H1 (cell line): ENCODE results near the gene HRH3. TPM values are rescaled to one million over a fixed set of nuclear protein-coding genes. Genes with fewer than 3 reads are reported as not detected.

Experiments used
- CTCF ChIA-PET: fragments of 300-600 bp; sonication (Branson Sonifier 250); formaldehyde crosslinking; loops from one replicate; lab custom pipeline; 2021; ENCODE audit not compliant: partially characterized antibody; lab: Charles Lee
- POLR2A ChIA-PET: fragments of 300-600 bp; sonication (Branson Sonifier 250); formaldehyde crosslinking; loops from one replicate; lab custom pipeline; 2021; ENCODE audit warnings: inconsistent platforms; ENCODE audit not compliant: partially characterized antibody; lab: Charles Lee
- DNase-seq, 2 experiments: peaks; one replicate each; pipeline versions ENCODE4 v3.0.0 to v3.0.0-alpha.2; 2010 to 2022; ENCODE audit warnings: low spot score in 2 of 2, low read depth in 1 of 2, mixed read lengths in 1 of 2
- FAIRE-seq: peaks from 2 replicates; lab custom pipeline; 2011; peaks lifted over from hg19 to GRCh38; lab: Jason Lieb, UNC
- H2AFZ ChIP-seq: 2 replicates; pipeline ENCODE4 v1.8.1; 2012; ENCODE audit warnings: low read length, inconsistent platforms
- H2AK5ac ChIP-seq: 2 replicates; pipeline ENCODE4 v1.6.1; 2013; ENCODE audit warnings: low read depth, low read length
- H2BK120ac ChIP-seq: replicated peaks from 2 replicates; pipeline ENCODE3; 2013; ENCODE audit warnings: low read depth, low read length, inconsistent platforms
- H2BK12ac ChIP-seq: 2 replicates; pipeline ENCODE4 v1.6.1; 2013; ENCODE audit warnings: low read depth, low read length
- H2BK15ac ChIP-seq: 2 replicates; pipeline ENCODE4 v1.6.1; 2013; ENCODE audit warnings: low read length
- H2BK20ac ChIP-seq: 2 replicates; pipeline ENCODE4 v1.6.1; 2013; ENCODE audit warnings: low read length
- H2BK5ac ChIP-seq: 2 replicates; pipeline ENCODE4 v1.6.1; 2013; ENCODE audit warnings: low read depth, low read length
- H3K14ac ChIP-seq: 2 replicates; pipeline ENCODE4 v1.6.1; 2013; ENCODE audit warnings: inconsistent platforms; ENCODE audit not compliant: insufficient read length
- H3K18ac ChIP-seq: 2 replicates; pipeline ENCODE4 v1.6.1; 2013; ENCODE audit warnings: low read length; ENCODE audit errors: extremely low read depth
- H3K23ac ChIP-seq: 2 replicates; pipeline ENCODE4 v1.6.1; 2013; ENCODE audit warnings: inconsistent platforms; ENCODE audit not compliant: insufficient read length
- H3K23me2 ChIP-seq: 2 replicates; pipeline ENCODE4 v1.6.1; 2013; ENCODE audit warnings: low read depth, low read length
- H3K27ac ChIP-seq: 2 replicates; pipeline ENCODE4 v1.6.1; 2011; ENCODE audit warnings: low read depth, low read length, inconsistent platforms
- H3K27me3 ChIP-seq, 4 experiments: replicated peaks in 1 of 4; 1 replicate in 1 of 4; 2 replicates in 3 of 4; pipeline versions ENCODE4 v1.6.1 to v1.8.1; 2011 to 2013; ENCODE audit warnings: low read length in 3 of 4, mild to moderate bottlenecking in 3 of 4, inconsistent platforms in 2 of 4, mixed read lengths in 2 of 4, moderate library complexity in 1 of 4; ENCODE audit not compliant: control insufficient read depth in 3 of 4, insufficient read depth in 3 of 4; ENCODE audit errors: extremely low read depth in 1 of 4
- H3K36me3 ChIP-seq, 4 experiments: 2 replicates each; pipeline versions ENCODE4 v1.6.1 to v1.8.1; 2011 to 2013; ENCODE audit warnings: mild to moderate bottlenecking in 4 of 4, low read length in 3 of 4, moderate library complexity in 2 of 4, control low read depth in 1 of 4, inconsistent platforms in 1 of 4; ENCODE audit not compliant: insufficient read depth in 4 of 4, control insufficient read depth in 2 of 4
- H3K4ac ChIP-seq: replicated peaks from 2 replicates; pipeline ENCODE3; 2013; ENCODE audit warnings: low read length, low read depth, mixed read lengths, inconsistent platforms; ENCODE audit not compliant: insufficient read length
- H3K4me1 ChIP-seq, 4 experiments: replicated peaks in 1 of 4; 1 replicate in 1 of 4; 2 replicates in 3 of 4; pipeline versions ENCODE4 v1.6.1 to v1.8.1; 2011 to 2013; ENCODE audit warnings: low read length in 3 of 4, inconsistent platforms in 2 of 4, mixed read lengths in 1 of 4; ENCODE audit not compliant: insufficient read depth in 4 of 4, control insufficient read depth in 3 of 4
- H3K4me2 ChIP-seq, 2 experiments: 2 replicates each; pipeline versions ENCODE4 v1.6.1 to v1.8.1; 2011 to 2013; ENCODE audit warnings: low read depth in 2 of 2, low read length in 2 of 2, control low read depth in 1 of 2, inconsistent platforms in 1 of 2, mild to moderate bottlenecking in 1 of 2; ENCODE audit not compliant: insufficient read depth in 1 of 2
- H3K4me3 ChIP-seq, 4 experiments: fragments of 200-600, 300-600 bp in 1 of 4; sonication (generic), shearing (Covaris generic), sonication (Bioruptor Twin) in 1 of 4; 2 replicates each; pipeline versions ENCODE4 v1.5.1 to v1.8.1; 2011 to 2016; ENCODE audit warnings: low read length in 4 of 4, low read depth in 3 of 4, control low read depth in 2 of 4, inconsistent platforms in 2 of 4, mild to moderate bottlenecking in 2 of 4, mixed read lengths in 1 of 4, moderate library complexity in 1 of 4; ENCODE audit not compliant: insufficient read depth in 2 of 4; ENCODE audit errors: extremely low read depth in 1 of 4
- H3K56ac ChIP-seq: replicated peaks from 2 replicates; pipeline ENCODE3; 2013; ENCODE audit warnings: low read depth, mild to moderate bottlenecking, mixed read lengths, low read length, inconsistent platforms; ENCODE audit not compliant: insufficient read length
- H3K79me1 ChIP-seq: 2 replicates; pipeline ENCODE4 v1.6.1; 2013; ENCODE audit warnings: low read depth, low read length, control low read depth
- H3K79me2 ChIP-seq, 2 experiments: 2 replicates each; pipeline versions ENCODE4 v1.6.1 to v1.8.1; 2012 to 2013; ENCODE audit warnings: low read length in 2 of 2, mild to moderate bottlenecking in 2 of 2, inconsistent platforms in 1 of 2; ENCODE audit not compliant: insufficient read depth in 2 of 2, control insufficient read depth in 1 of 2
- H3K9ac ChIP-seq, 4 experiments: replicated peaks in 1 of 4; 1 replicate in 1 of 4; 2 replicates in 3 of 4; pipeline versions ENCODE4 v1.6.1 to v1.8.1; 2011 to 2013; ENCODE audit warnings: low read depth in 3 of 4, low read length in 3 of 4, control low read depth in 2 of 4, mild to moderate bottlenecking in 2 of 4, moderate library complexity in 2 of 4, inconsistent platforms in 1 of 4; ENCODE audit errors: extremely low read depth in 1 of 4
- H3K9me3 ChIP-seq, 2 experiments: 2 replicates each; pipeline versions ENCODE4 v1.6.1 to v1.8.1; 2012 to 2013; ENCODE audit warnings: mild to moderate bottlenecking in 2 of 2, moderate library complexity in 2 of 2, control low read depth in 1 of 2, inconsistent platforms in 1 of 2, low read depth in 1 of 2, low read length in 1 of 2, mixed read lengths in 1 of 2; ENCODE audit not compliant: insufficient read depth in 2 of 2
- H4K20me1 ChIP-seq, 2 experiments: replicated peaks in 1 of 2; 2 replicates each; pipeline versions ENCODE3 to v1.8.1; 2011 to 2013; ENCODE audit warnings: inconsistent platforms in 2 of 2, low read length in 2 of 2, mild to moderate bottlenecking in 1 of 2; ENCODE audit not compliant: insufficient read depth in 2 of 2, control insufficient read depth in 1 of 2
- H4K5ac ChIP-seq: 2 replicates; pipeline ENCODE4 v1.6.1; 2013; ENCODE audit warnings: low read length, low read depth, mixed read lengths, inconsistent platforms; ENCODE audit not compliant: insufficient read length
- H4K8ac ChIP-seq: 2 replicates; pipeline ENCODE4 v1.8.0; 2013; ENCODE audit warnings: mild to moderate bottlenecking, moderate library complexity, low read length, inconsistent platforms; ENCODE audit not compliant: insufficient read depth; ENCODE audit errors: extremely low read depth
- H4K91ac ChIP-seq: replicated peaks from 2 replicates; pipeline ENCODE3; 2013; ENCODE audit warnings: low read length, mixed read lengths, inconsistent platforms; ENCODE audit not compliant: insufficient read length
- BACH1 ChIP-seq: IDR thresholded peaks from 2 replicates; pipeline ENCODE4 v1.6.1; 2012; ENCODE audit warnings: low read length, improper control_type of control experiment
- SIN3A ChIP-seq, 2 experiments: IDR thresholded peaks in 1 of 2; conservative IDR thresholded peaks in 1 of 2; 2 replicates each; pipeline ENCODE4 v1.6.1; 2011 to 2012; ENCODE audit warnings: low read length in 2 of 2, improper control_type of control experiment in 1 of 2, low read depth in 1 of 2, mild to moderate bottlenecking in 1 of 2
- WGBS, 2 experiments: shearing (Covaris generic) in 1 of 2; methylation state at CpG; one replicate each; pipeline versions ENCODE4 v1.1.6 to v1.1.7; 2013 to 2015; ENCODE audit warnings: low lambda C conversion rate in 2 of 2, mixed read lengths in 2 of 2, inconsistent platforms in 1 of 2, low coverage in 1 of 2, missing lambda C conversion rate in 1 of 2; ENCODE audit not compliant: insufficient replicate concordance in 2 of 2, insufficient coverage in 1 of 2, insufficient read length in 1 of 2; ENCODE audit errors: extremely low coverage in 1 of 2, missing lambda C conversion rate in 1 of 2; 5-methylcytosine and 5-hydroxymethylcytosine counted together
- polyA plus RNA-seq, 7 experiments: library from polyadenylated mRNA; depleted of rRNA in 3 of 7; stranded (reverse) in 5 of 7; unstranded in 2 of 7; fragments of >200 nt in 5 of 7; fragments of 200-250 nt in 2 of 7; gene quantifications; 1 replicate in 5 of 7; 2 replicates in 1 of 7; 4 replicates in 1 of 7; pipeline versions ENCODE4 v1.2.1 to v1.2.3, GENCODE V29; 2011 to 2013; ENCODE audit warnings: missing spikeins in 2 of 7, mixed read lengths in 2 of 7
- total RNA-seq: library from RNA; stranded (reverse); fragmentation: NEBNext Ultra II Directional; extraction: Animal tissue kit (Norgen Biotek cat#: 25700); gene quantifications from 2 replicates; pipeline ENCODE4 v1.2.1, GENCODE V29; 2021

Gene HRH3
- total and polyA plus RNA-seq, 2 of the 8 experiments (the other 6 are each of a cell fraction or from before 2014, with no cell fraction given) = 2.0 to 4.5 TPM

DNA sequence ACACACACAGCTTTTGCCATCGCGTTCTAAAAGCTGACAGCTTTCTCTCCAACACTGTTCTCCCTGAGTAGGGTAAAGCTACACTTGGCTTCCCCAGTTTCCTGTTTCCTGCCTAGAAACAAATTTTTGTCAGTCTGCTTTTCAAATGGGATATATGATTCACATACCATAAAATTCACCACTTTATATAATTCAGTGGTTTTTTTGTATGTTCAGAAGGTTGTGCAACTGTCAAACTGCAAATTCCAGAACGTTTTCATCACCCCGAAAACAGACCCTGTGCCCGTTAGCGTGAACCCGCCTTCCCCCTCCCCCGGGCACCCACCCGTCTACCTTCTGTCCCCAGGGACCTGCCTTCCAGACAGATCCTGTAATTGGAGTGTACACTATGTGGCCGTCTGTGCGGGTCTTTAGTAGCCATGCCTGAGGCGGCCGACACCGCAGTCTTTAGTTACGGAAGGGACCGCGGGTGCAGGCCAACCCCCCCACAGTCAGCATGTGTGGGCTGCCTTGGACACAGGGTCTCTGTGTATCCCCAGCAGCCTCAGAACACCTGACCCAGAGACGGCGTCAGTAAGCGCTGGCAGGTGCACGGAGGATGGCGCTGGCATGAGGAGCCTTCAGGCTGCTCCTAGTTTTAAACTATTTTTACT lies 16.6 kb downstream of the HRH3 start:
- H3K23me2 ChIP-seq = no peaks in the 10 kb centered on the region
- peaks cover 0 to 18% (median 8%) of the 10 kb centered on the region in 4 experiments; a peak in 6 of 8 replicates for H3K36me3 ChIP-seq
- no peak overlapping the region for H3K4ac ChIP-seq
- H3K27ac ChIP-seq = no peak overlapping the region
- no peak overlapping the region for H2BK20ac ChIP-seq
- H3K4me3 ChIP-seq = no peak overlapping the region
- H4K8ac ChIP-seq = no peak overlapping the region
- no peak overlapping the region for H2AK5ac ChIP-seq
- no peaks in the 10 kb centered on the region for H3K27me3 ChIP-seq
- H3K18ac ChIP-seq = no peak overlapping the region
- POLR2A ChIA-PET = no interaction called here
- H3K23ac ChIP-seq = no peak overlapping the region
- no peak overlapping the region for H3K14ac ChIP-seq
- no peak overlapping the region for H2BK12ac ChIP-seq
- H4K20me1 ChIP-seq = no peaks in the 10 kb centered on the region
- DNase-seq (no peak), FAIRE-seq (no peak)
- H2AFZ ChIP-seq = no peak overlapping the region
- no peaks in the 10 kb centered on the region for H3K4me1 ChIP-seq
- 90% methylated on average over 22 of the region's 22 CpGs; no CpG with 5 or more reads in 1 of the 2 experiments for WGBS, 2 experiments
- no peak overlapping the region for H4K5ac ChIP-seq
- H4K91ac ChIP-seq = no peak overlapping the region
- no peak overlapping the region for H2BK15ac ChIP-seq
- H2BK120ac ChIP-seq = no peak overlapping the region
- H3K9me3 ChIP-seq = no peaks in the 10 kb centered on the region
- H3K79me2 ChIP-seq = no peaks in the 10 kb centered on the region
- no peak overlapping the region for H3K56ac ChIP-seq
- no peaks in the 10 kb centered on the region for H3K79me1 ChIP-seq
- H3K4me2 ChIP-seq = no peak overlapping the region
- CTCF ChIA-PET = interaction anchor here (0.6 to 1.5 kb wide), 3 partner anchors 59 to 1349 kb away, joined by 3 to 5 read pairs (median 4); no protein-coding TSS in a partner anchor
- no peak overlapping the region for H3K9ac ChIP-seq
- no peak overlapping the region for H2BK5ac ChIP-seq
- no peak for TF ChIP-seq SIN3A (conservative IDR thresholded peaks at IDR 0.05 in 1 of 2, IDR thresholded peaks at IDR 0.05 in 1 of 2; ENCODE audit: low read depth in 1 of 2, low read length in 2 of 2)
- no peak for TF ChIP-seq BACH1
